Mesodermal cell (in vitro differentiated cells): ENCODE results near the gene CEND1.

Experiments
- H3K27ac ChIP-seq: 2 replicates; pipeline ENCODE4 v1.7.0; 2013; ENCODE audit warnings: mild to moderate bottlenecking, low read depth, low read length, moderate library complexity; ENCODE audit not compliant: severe bottlenecking
- H3K36me3 ChIP-seq: 2 replicates; pipeline ENCODE4 v1.7.1; 2013; ENCODE audit warnings: mild to moderate bottlenecking, low read length, moderate library complexity; ENCODE audit not compliant: control insufficient read depth, insufficient read depth
- H3K4me1 ChIP-seq: one replicate; pipeline ENCODE4 v1.7.1; 2013; ENCODE audit warnings: mild to moderate bottlenecking, low read length; ENCODE audit not compliant: insufficient read depth, control insufficient read depth, poor library complexity, severe bottlenecking
- H3K4me3 ChIP-seq: 2 replicates; pipeline ENCODE4 v1.7.0; 2013; ENCODE audit warnings: low read length, control low read depth, mild to moderate bottlenecking; ENCODE audit not compliant: insufficient read depth, poor library complexity, severe bottlenecking; ENCODE audit errors: extremely low read depth
- H3K9me3 ChIP-seq: 2 replicates; pipeline ENCODE4 v1.7.1; 2013; ENCODE audit warnings: mild to moderate bottlenecking, low read length, moderate library complexity; ENCODE audit not compliant: control insufficient read depth
- WGBS, 2 experiments: methylation state at CpG; one replicate each; pipeline ENCODE4 v1.1.5; 2013; ENCODE audit warnings: missing lambda C conversion rate in 2 of 2; ENCODE audit not compliant: insufficient coverage in 2 of 2; 5-methylcytosine and 5-hydroxymethylcytosine counted together

Gene CEND1

DNA sequence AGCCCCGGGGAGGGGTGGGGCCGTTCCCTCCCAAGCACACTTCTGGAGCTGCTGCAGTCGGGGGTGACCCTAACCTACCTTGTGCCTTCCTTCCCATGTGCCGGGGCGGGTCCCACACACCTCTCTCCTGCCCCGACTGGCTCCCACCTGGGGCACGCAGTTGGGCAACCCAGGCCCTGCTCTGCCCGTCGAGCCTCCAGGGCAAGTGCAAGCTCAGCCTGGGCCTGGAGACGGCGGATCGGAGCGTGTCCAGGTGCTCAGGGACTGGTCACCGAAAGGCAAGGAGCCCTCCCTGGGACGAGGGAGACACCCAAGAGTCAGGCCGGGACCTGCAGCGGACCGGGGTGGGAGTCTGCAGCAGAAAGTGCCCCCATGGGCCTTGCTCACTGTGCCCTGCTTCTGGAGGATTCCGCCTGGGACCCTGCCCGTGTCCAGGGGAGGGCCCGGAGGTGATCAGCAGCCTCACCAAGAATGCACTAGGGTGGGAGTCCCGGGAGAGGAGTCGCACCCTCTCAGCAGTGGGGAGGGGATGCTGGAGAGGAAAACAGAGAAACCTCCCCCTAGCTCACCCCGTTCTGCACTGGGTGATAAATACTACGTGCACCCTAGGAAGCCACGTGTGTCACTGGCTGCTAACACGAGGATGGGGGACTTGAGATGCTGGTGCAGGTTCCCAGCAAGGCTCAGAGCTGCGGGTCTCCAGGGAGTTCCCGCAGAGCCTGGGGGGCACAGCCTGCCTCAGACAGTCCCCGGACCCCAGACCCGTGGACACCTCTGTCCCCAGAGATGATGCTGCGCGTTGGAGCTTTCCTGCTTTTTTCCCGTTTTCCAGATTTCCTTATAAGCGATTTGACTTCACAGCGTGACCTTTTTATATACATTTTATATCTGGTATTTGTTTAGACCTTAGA is 7.4 kb downstream of the CEND1 start:
- H3K4me1 ChIP-seq: peaks cover 4% of the 10 kb centered on the region
- no peak overlapping the region for H3K4me3 ChIP-seq
- H3K27ac ChIP-seq: no peak overlapping the region
- WGBS, 2 experiments: 82 to 86% methylated on average over 25 to 27 of the region's 36 CpGs
- H3K36me3 ChIP-seq: peaks cover 14% of the 10 kb centered on the region
- no peaks in the 10 kb centered on the region for H3K9me3 ChIP-seq

GRCh38 chr11:779955-780532 is 9.8 kb downstream of the CEND1 start:
- Histone ChIP-seq H3K27ac (no peak overlapping the region), H3K4me1 (peaks cover 10% of the 10 kb centered on the region), H3K36me3 (peaks cover 17% of the 10 kb centered on the region), H3K4me3 (no peak overlapping the region), H3K9me3 (no peaks in the 10 kb centered on the region)
- WGBS, 2 experiments: 97 to 98% methylated on average over 14 to 16 of the region's 16 CpGs

- no peak overlapping the region for H3K27ac ChIP-seq
- H3K4me1 ChIP-seq: peaks cover 13% of the 10 kb centered on the region
- H3K4me3 ChIP-seq: no peak overlapping the region
- peaks cover 22% of the 10 kb centered on the region for H3K36me3 ChIP-seq
- WGBS, 2 experiments: 95% methylated on average over 18 of the region's 23 CpGs
- H3K9me3 ChIP-seq: no peaks in the 10 kb centered on the region
Measured at GRCh38 chr11:778976-779954, 10.6 kb downstream of the CEND1 start.

DNA sequence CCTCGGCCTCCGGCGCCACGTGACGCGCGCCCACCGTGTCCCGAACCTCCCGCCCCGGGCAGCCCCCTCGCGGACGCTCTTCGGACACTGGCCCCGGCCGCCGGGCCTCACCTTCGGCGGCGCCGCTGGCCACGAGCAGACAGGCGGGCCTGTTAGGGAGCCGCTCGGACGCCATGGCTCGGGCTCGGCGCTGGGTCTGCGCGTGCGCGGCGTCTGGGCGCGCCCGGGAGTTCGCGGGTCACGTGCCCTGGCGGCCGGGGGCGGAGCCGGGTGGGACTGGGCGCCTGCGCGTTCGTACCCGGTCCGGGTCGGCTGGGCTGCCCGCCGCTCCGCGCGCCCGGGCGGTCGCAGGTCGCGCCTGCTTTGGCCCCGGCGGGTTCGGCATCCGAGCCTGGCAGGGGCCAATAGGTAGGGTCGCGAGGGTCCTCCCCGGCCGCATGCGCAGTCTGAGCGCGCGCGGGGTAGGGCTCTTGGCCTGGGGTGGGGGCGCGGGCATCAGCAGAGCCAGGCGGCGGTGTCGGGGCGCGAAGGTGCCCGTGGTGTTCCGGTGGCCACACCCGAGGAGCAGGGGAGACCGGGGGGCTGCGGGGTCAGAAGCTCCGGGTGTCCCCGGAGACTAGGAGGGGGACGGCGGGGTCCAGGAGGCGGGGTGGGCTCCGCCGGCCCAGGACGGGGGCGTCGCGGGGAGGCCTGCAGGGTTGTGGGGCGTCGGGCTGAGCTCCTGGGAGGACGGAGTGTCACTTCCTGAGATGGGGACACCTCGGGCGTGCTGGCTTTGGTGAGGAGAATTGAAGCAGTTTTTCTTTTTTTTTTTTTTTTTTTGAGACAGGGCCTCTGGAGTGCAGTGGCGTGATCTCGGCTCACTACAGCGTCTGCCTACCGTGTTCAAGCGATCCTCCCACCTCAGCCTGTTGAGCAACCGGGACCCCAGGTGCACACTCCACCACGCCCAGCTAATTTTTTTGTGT is 12.3 kb downstream of the CEND1 start, which contains the start of gene GATD1:
TSS of gene GATD1 (minus strand) at position 200 of the 968 bp plus-strand sequence. CDS start at position 175, 25 bp downstream.
- Histone ChIP-seq H3K9me3 (no peaks in the 10 kb centered on the region), H3K4me1 (peaks cover 9% of the 10 kb centered on the region), H3K36me3 (peaks cover 38% of the 10 kb centered on the region), H3K27ac (peak within 1 kb of the TSS; percentile 86), H3K4me3 (peak within 1 kb of the TSS; percentile 93)
- WGBS, 2 experiments: 0 to 2% methylated on average over 43 to 103 of the region's 110 CpGs

- Histone ChIP-seq H3K9me3 (no peaks in the 10 kb centered on the region), H3K4me1 (peaks cover 9% of the 10 kb centered on the region), H3K36me3 (peaks cover 46% of the 10 kb centered on the region), H3K4me3 (peak overlapping the region; percentile 93), H3K27ac (peak overlapping the region; percentile 86)
- WGBS, 2 experiments: 0 to 1% methylated on average over 34 to 38 of the region's 65 CpGs
Measured at GRCh38 chr11:776561-777287, 13.2 kb downstream of the CEND1 start.

DNA sequence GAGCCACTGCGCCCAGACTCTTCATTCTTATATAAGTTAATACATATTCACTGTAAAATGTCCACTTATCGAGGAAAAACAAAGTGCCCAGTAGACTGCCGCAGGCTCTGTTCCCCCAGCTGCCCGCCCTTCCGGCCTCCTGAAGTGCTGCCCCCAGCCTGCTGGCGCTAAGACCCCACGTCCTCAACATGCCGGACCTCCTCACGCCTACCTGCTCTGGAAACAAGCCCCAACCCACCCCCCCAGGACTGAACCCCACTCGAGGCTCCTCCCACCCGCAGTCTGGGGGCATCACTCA is 13.7 kb downstream of the CEND1 start:
- peak overlapping the region; percentile 93 for H3K4me3 ChIP-seq

GRCh38 chr11:774873-775592 is 14.9 kb downstream of the CEND1 start:
- Histone ChIP-seq H3K27ac (no peak overlapping the region), H3K4me1 (peaks cover 9% of the 10 kb centered on the region), H3K9me3 (no peaks in the 10 kb centered on the region), H3K36me3 (peaks cover 59% of the 10 kb centered on the region), H3K4me3 (peak overlapping the region; percentile 93)
- WGBS, 2 experiments: 83 to 88% methylated on average over 13 to 17 of the region's 20 CpGs

More for the DNA sequence above, 13.7 kb downstream of the CEND1 start:
- Histone ChIP-seq H3K27ac (no peak overlapping the region), H3K9me3 (no peaks in the 10 kb centered on the region), H3K36me3 (peaks cover 51% of the 10 kb centered on the region), H3K4me1 (peaks cover 9% of the 10 kb centered on the region)
- 24 to 42% methylated on average over 5 to 9 of the region's 11 CpGs for WGBS, 2 experiments

GRCh38 chr11:773830-774229 is 16.1 kb downstream of the CEND1 start:
- Histone ChIP-seq H3K9me3 (no peaks in the 10 kb centered on the region), H3K36me3 (peaks cover 58% of the 10 kb centered on the region)
- WGBS, 2 experiments: 97 to 98% methylated on average over 9 of the region's 9 CpGs

DNA sequence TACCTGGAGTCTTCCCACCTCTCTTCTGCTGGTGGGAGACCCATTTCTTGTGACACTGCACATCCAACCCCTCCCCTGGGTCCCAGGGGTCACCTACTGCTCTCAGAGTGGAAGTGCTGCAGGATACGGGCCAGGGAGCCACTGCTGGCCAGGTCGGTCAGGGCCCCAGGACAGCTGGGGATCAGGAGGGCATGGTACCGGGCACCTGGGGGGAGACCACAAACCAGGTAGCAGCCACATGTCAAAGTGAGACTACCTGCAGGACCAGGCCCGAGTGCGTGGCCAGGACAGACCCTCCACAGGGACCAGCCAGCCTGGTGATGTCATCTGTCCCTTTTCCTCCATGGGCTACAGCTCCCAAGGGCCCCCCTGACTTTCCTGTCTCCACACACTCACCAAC is 16.5 kb downstream of the CEND1 start:
- Histone ChIP-seq H3K27ac (no peak overlapping the region), H3K4me3 (no peak overlapping the region), H3K36me3 (peaks cover 60% of the 10 kb centered on the region), H3K9me3 (no peaks in the 10 kb centered on the region), H3K4me1 (peaks cover 9% of the 10 kb centered on the region)
- 93 to 100% methylated on average over 5 of the region's 5 CpGs for WGBS, 2 experiments

More at GRCh38 chr11:773830-774229, 16.1 kb downstream of the CEND1 start:
- Histone ChIP-seq H3K4me1 (peaks cover 9% of the 10 kb centered on the region), H3K4me3 (no peak overlapping the region), H3K27ac (no peak overlapping the region)
